ENCODE data around the gene CD200R1. TPM values are rescaled to one million over a fixed set of nuclear protein-coding genes. Genes with fewer than 3 reads are reported as not detected.

Gene CD200R1
- polyA plus RNA-seq, 1 donor from 2014 or later = 0.72 TPM

DNA sequence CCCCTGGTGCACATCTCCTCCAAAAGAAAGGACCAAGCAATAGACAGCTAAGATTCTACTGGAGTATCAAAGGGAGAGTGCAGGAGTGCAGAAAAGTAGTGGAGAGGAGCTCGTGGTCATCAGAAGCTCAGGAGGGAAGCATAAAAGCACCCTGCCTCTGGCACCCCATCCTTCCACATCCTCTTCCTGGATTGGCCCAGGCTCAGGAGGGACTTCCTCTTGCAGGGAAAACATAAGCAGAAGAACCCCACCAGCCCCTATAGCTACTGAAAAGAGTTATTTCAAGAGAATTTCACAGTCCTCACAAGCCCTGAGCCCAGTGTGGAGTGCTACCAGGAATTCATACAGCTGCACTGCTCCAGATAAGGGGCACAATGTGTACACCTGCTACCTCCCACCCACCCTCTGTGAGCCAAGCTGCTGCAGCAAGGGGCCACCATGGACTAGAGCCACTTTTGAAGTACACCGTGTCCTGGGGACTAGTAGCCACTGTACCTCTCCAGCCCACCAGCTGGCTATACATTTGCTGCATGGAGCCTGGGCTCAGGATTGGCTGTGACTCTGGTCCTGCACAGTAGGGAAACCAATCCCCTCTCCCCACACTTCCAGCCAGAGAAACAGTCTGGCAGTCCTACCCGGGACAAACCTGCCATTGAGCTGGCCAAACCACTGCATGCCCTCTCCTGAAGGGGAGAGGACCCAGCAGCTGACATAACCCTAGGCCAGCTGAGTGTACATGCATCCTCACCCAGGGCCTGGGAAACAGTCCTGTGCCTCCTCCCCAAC lies 43.0 kb downstream of the CD200R1 start:
- Histone ChIP-seq H3K27me3 (ENCODE audit: insufficient read depth, low read depth, low read length) (no peaks in the 10 kb centered on the region), H3F3A (ENCODE audit: insufficient read depth, low read length, poor library complexity, severe bottlenecking) (no peaks in the 10 kb centered on the region), H3K79me2 (replicated peaks; ENCODE audit: insufficient read depth, low read length) (no peaks in the 10 kb centered on the region), H3K4me2 (ENCODE audit: low read length) (no peak overlapping the region), H3K27ac (ENCODE audit: low read length) (no peak overlapping the region), H3K9me2 (ENCODE audit: insufficient read depth, low read length) (no peaks in the 10 kb centered on the region), H3K36me3 (ENCODE audit: insufficient read depth, low read length) (no peaks in the 10 kb centered on the region), H3K9me3 (ENCODE audit: low read length) (no peaks in the 10 kb centered on the region), H3K9ac (ENCODE audit: low read length) (no peak overlapping the region), H2AFZ (ENCODE audit: low read depth, low read length) (no peak overlapping the region), H3K4me3 (ENCODE audit: low read length) (no peak overlapping the region), H4K20me1 (ENCODE audit: insufficient read depth) (no peaks in the 10 kb centered on the region)
- no peak for TF ChIP-seq RAD21 (conservative IDR thresholded peaks at IDR 0.05)
- no peak for TF ChIP-seq EZH2 (IDR thresholded peaks at IDR 0.05; ENCODE audit: borderline replicate concordance, insufficient read depth, low read length, poor library complexity, severe bottlenecking)
- TF ChIP-seq MXI1 (conservative IDR thresholded peaks at IDR 0.05; ENCODE audit: poor library complexity, severe bottlenecking) = no peak

DNA sequence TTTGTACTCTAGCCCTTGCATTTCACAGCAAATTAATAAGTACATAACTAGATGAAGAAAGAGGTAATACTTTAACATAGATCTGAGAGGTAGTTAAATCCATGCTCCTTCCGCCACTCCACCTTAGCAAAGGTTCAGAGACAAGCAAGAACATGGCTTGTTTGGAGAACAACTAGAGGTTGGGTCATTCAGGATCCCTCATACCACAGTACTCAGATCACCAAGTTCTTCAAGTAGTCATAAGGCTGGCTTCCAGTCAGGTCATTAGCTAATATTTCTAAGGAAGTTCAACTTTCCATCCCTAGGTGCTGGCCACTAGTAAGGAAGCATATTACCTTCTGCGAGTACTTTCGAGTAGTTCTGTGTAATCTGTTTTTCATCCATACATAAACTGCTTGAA lies 44.1 kb downstream of the CD200R1 start:
- H3K9ac ChIP-seq (ENCODE audit: low read length) = no peak overlapping the region
- H3K27me3 ChIP-seq (ENCODE audit: insufficient read depth, low read depth, low read length) = no peaks in the 10 kb centered on the region
- no peak overlapping the region for H2AFZ ChIP-seq (ENCODE audit: low read depth, low read length)
- no peak overlapping the region for H3K4me3 ChIP-seq (ENCODE audit: low read length)
- H3K27ac ChIP-seq (ENCODE audit: low read length) = no peak overlapping the region
- no peaks in the 10 kb centered on the region for H3F3A ChIP-seq (ENCODE audit: insufficient read depth, low read length, poor library complexity, severe bottlenecking)
- H3K9me2 ChIP-seq (ENCODE audit: insufficient read depth, low read length) = no peaks in the 10 kb centered on the region
- no peaks in the 10 kb centered on the region for H3K79me2 ChIP-seq (replicated peaks; ENCODE audit: insufficient read depth, low read length)
- no peak overlapping the region for H3K4me2 ChIP-seq (ENCODE audit: low read length)
- H3K9me3 ChIP-seq (ENCODE audit: low read length) = no peaks in the 10 kb centered on the region
- H3K36me3 ChIP-seq (ENCODE audit: insufficient read depth, low read length) = no peaks in the 10 kb centered on the region
- no peak for TF ChIP-seq RAD21 (conservative IDR thresholded peaks at IDR 0.05)
- no peak for TF ChIP-seq POLR2AphosphoS5 (IDR thresholded peaks at IDR 0.05)
- TF ChIP-seq EP300 (conservative IDR thresholded peaks at IDR 0.05; ENCODE audit: poor library complexity, severe bottlenecking) = no peak
- H4K20me1 ChIP-seq (ENCODE audit: insufficient read depth) = no peaks in the 10 kb centered on the region

DNA sequence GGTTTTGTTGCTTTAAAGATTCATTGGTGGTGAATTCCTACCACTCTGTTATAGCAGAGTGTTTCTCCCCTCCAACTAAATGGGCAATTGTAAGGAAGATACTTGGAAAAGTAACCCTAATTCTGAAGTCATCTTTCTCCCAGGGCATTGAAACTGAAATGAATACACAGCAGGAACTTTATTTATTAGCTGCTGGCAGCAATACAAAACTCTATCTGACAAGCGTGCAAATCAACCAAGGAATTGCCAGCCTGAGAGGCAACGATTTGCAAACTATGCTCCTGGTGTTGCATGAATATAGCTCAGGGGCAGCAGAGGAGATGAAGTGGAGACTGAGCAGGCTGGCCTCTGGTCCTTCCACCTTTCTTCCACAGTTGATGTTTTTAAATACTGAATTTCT lies 48.9 kb downstream of the CD200R1 start:
- Histone ChIP-seq H3K4me3 (ENCODE audit: low read length) (no peak overlapping the region), H3K27ac (ENCODE audit: low read length) (no peak overlapping the region), H3K9me2 (ENCODE audit: insufficient read depth, low read length) (no peaks in the 10 kb centered on the region), H3K79me2 (replicated peaks; ENCODE audit: insufficient read depth, low read length) (no peaks in the 10 kb centered on the region), H3K9ac (ENCODE audit: low read length) (no peak overlapping the region), H3K36me3 (ENCODE audit: insufficient read depth, low read length) (no peaks in the 10 kb centered on the region), H3K27me3 (ENCODE audit: insufficient read depth, low read depth, low read length) (no peaks in the 10 kb centered on the region), H3K4me2 (ENCODE audit: low read length) (no peak overlapping the region), H3K9me3 (ENCODE audit: low read length) (no peaks in the 10 kb centered on the region), H3F3A (ENCODE audit: insufficient read depth, low read length, poor library complexity, severe bottlenecking) (no peaks in the 10 kb centered on the region), H4K20me1 (ENCODE audit: insufficient read depth) (no peaks in the 10 kb centered on the region), H2AFZ (ENCODE audit: low read depth, low read length) (no peak overlapping the region)
- TF ChIP-seq EP300 (conservative IDR thresholded peaks at IDR 0.05; ENCODE audit: poor library complexity, severe bottlenecking) (no peak), EZH2 (IDR thresholded peaks at IDR 0.05; ENCODE audit: borderline replicate concordance, insufficient read depth, low read length, poor library complexity, severe bottlenecking) (no peak), SMC3 (conservative IDR thresholded peaks at IDR 0.05; ENCODE audit: poor library complexity) (no peak), TAF1 (IDR thresholded peaks at IDR 0.05; ENCODE audit: low read depth) (no peak), MXI1 (conservative IDR thresholded peaks at IDR 0.05; ENCODE audit: poor library complexity, severe bottlenecking) (no peak)
- TF ChIP-seq, protein P1, sequence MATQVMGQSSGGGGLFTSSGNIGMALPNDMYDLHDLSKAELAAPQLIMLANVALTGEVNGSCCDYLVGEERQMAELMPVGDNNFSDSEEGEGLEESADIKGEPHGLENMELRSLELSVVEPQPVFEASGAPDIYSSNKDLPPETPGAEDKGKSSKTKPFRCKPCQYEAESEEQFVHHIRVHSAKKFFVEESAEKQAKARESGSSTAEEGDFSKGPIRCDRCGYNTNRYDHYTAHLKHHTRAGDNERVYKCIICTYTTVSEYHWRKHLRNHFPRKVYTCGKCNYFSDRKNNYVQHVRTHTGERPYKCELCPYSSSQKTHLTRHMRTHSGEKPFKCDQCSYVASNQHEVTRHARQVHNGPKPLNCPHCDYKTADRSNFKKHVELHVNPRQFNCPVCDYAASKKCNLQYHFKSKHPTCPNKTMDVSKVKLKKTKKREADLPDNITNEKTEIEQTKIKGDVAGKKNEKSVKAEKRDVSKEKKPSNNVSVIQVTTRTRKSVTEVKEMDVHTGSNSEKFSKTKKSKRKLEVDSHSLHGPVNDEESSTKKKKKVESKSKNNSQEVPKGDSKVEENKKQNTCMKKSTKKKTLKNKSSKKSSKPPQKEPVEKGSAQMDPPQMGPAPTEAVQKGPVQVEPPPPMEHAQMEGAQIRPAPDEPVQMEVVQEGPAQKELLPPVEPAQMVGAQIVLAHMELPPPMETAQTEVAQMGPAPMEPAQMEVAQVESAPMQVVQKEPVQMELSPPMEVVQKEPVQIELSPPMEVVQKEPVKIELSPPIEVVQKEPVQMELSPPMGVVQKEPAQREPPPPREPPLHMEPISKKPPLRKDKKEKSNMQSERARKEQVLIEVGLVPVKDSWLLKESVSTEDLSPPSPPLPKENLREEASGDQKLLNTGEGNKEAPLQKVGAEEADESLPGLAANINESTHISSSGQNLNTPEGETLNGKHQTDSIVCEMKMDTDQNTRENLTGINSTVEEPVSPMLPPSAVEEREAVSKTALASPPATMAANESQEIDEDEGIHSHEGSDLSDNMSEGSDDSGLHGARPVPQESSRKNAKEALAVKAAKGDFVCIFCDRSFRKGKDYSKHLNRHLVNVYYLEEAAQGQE (IDR thresholded peaks at IDR 0.05; ENCODE audit: borderline replicate concordance) = no peak
